HG02588 (cell line): ENCODE results near the gene ARIH2.

Experiments
- ATAC-seq: cut with Tn5 transposase; IDR thresholded peaks from one replicate; pipeline ENCODE4 v1.9.1; 2021; ENCODE audit warnings: mild to moderate bottlenecking, moderate library complexity; ENCODE audit not compliant: unreplicated experiment

Gene ARIH2

GRCh38 chr3:48970586-48970985, 51.9 kb downstream of the ARIH2 start:
- ATAC-seq, result no peak

- no peak for ATAC-seq
Observed at GRCh38 chr3:48974076-48974864, 55.6 kb downstream of the ARIH2 start.

- ATAC-seq, result no peak
Observed at GRCh38 chr3:48979451-48979850, 60.8 kb downstream of the ARIH2 start.

- ATAC-seq, result no peak
Observed at GRCh38 chr3:48980295-48980694, 61.7 kb downstream of the ARIH2 start.

GRCh38 chr3:48982016-48982415, 63.4 kb downstream of the ARIH2 start:
- ATAC-seq, result no peak

- ATAC-seq, result no peak
Observed at GRCh38 chr3:48982686-48983085, 64.0 kb downstream of the ARIH2 start.

GRCh38 chr3:48983096-48983495, 64.5 kb downstream of the ARIH2 start:
- ATAC-seq, result no peak

- no peak for ATAC-seq
Observed at GRCh38 chr3:48984663-48985062, 66.0 kb downstream of the ARIH2 start.

GRCh38 chr3:48985831-48986376, 67.3 kb downstream of the ARIH2 start:
- no peak for ATAC-seq

GRCh38 chr3:48989126-48989795, 70.6 kb downstream of the ARIH2 start:
- no peak for ATAC-seq

GRCh38 chr3:48989796-48990635, 71.4 kb downstream of the ARIH2 start, which contains the start of gene P4HTM:
TSS of gene P4HTM (plus strand) at chr3:48990241. CDS start at chr3:48990257, 16 bp downstream.
- ATAC-seq, result peak; percentile 47

GRCh38 chr3:48990636-48991469, 72.2 kb downstream of the ARIH2 start:
- ATAC-seq, result peak; percentile 19

GRCh38 chr3:48991851-48992545, 73.4 kb downstream of the ARIH2 start:
- ATAC-seq, result no peak

- no peak for ATAC-seq
Observed at GRCh38 chr3:48993834-48994233, 75.2 kb downstream of the ARIH2 start.

GRCh38 chr3:48996640-48997039, 78.0 kb downstream of the ARIH2 start:
- ATAC-seq, result no peak

GRCh38 chr3:48997102-48997635, 78.5 kb downstream of the ARIH2 start:
- ATAC-seq, result no peak

GRCh38 chr3:48997714-48998637, 79.3 kb downstream of the ARIH2 start:
- ATAC-seq, result no peak
